Transverse colon (tissue), 4 donors: ENCODE data around the gene TMEM131L. TPM values are rescaled to one million over a fixed set of nuclear protein-coding genes. Genes with fewer than 3 reads are reported as not detected.

Experiments
- DNase-seq: peaks from one replicate; pipeline ENCODE4 v3.0.0-alpha.2; 2019
- H3K27ac ChIP-seq, 4 donors: fragments of 200-600 bp; sonication (generic); 2 replicates each; pipeline ENCODE4 v1.5.1; 2016 to 2018; ENCODE audit warnings: inconsistent platforms in 4 of 4
- H3K27me3 ChIP-seq: fragments of 200-600 bp; sonication (generic); 2 replicates; pipeline ENCODE4 v1.5.1; 2017; ENCODE audit warnings: inconsistent platforms
- H3K36me3 ChIP-seq, 4 donors: fragments of 200-600 bp; sonication (generic); 2 replicates each; pipeline ENCODE4 v1.5.1; 2017 to 2019; ENCODE audit warnings: inconsistent platforms in 4 of 4
- H3K4me1 ChIP-seq, 4 donors: fragments of 200-600 bp; sonication (generic); 2 replicates each; pipeline ENCODE4 v1.5.1; 2017 to 2020; ENCODE audit warnings: inconsistent platforms in 4 of 4
- H3K4me3 ChIP-seq, 4 donors: fragments of 200-600 bp; sonication (generic); 1 replicate in 1 of 4; 2 replicates in 3 of 4; pipeline versions ENCODE4 v1.5.1 to v1.6.1; 2017 to 2019; ENCODE audit warnings: inconsistent platforms in 4 of 4
- H3K9me3 ChIP-seq, 2 donors: fragments of 200-600 bp; sonication (generic); 2 replicates each; pipeline ENCODE4 v1.5.1; 2017 to 2019; ENCODE audit warnings: inconsistent platforms in 2 of 2
- CTCF ChIP-seq, 5 experiments: fragments of 200-600 bp in 3 of 5; fragments of 450-650 bp in 2 of 5; sonication (generic) in 3 of 5; IDR thresholded peaks; 1 replicate in 2 of 5; 2 replicates in 3 of 5; pipeline ENCODE4 v1.5.1; 2016 to 2017; ENCODE audit warnings: antibody characterized with exemption in 5 of 5, inconsistent platforms in 3 of 5, mild to moderate bottlenecking in 2 of 5, moderate library complexity in 1 of 5
- EP300 ChIP-seq: sonication (generic); formaldehyde crosslinking; IDR thresholded peaks from one replicate; pipeline ENCODE4 v1.6.1; 2017; ENCODE audit warnings: antibody characterized with exemption, low read depth
- POLR2A ChIP-seq: fragments of 450-650 bp; IDR thresholded peaks from one replicate; pipeline ENCODE4 v1.6.1; 2016; ENCODE audit warnings: antibody characterized with exemption, mild to moderate bottlenecking, moderate library complexity
- POLR2AphosphoS5 ChIP-seq, 3 donors: sonication (generic); formaldehyde crosslinking; IDR thresholded peaks; one replicate each; pipeline ENCODE4 v1.6.1; 2016; ENCODE audit warnings: antibody characterized with exemption in 3 of 3
- WGBS, 2 donors: methylation state at CpG; one replicate each; pipeline ENCODE4 v1.1.5; 2018; ENCODE audit warnings: low coverage in 1 of 2; 5-methylcytosine and 5-hydroxymethylcytosine counted together
- in situ Hi-C, 4 donors: fragments of 200-750 bp; cut with MboI; loops; one replicate each; pipeline versions ENCODE4 v1.15.0 to v1.15.1; 2017; ENCODE audit warnings: low sequenced_read_pairs in 3 of 4, low pct_ligation_motif_present in 1 of 4, low pct_unique_long_range_greater_than_20kb in 1 of 4
- intact Hi-C: fragments of 100-400 bp; cut with DNase I; formaldehyde crosslinking; loops from one replicate; pipeline ENCODE4 v1.15.1; 2023; ENCODE audit warnings: low total_unique reads
- total RNA-seq, 4 donors: library from RNA; depleted of rRNA; stranded (reverse); fragments of >200 nt; gene quantifications; one replicate each; pipeline ENCODE4 v1.1.0, GENCODE V29; 2016

Gene TMEM131L
- total RNA-seq, 4 donors from 2014 or later: 5.2 to 14.8 (median 8.3) TPM

DNA sequence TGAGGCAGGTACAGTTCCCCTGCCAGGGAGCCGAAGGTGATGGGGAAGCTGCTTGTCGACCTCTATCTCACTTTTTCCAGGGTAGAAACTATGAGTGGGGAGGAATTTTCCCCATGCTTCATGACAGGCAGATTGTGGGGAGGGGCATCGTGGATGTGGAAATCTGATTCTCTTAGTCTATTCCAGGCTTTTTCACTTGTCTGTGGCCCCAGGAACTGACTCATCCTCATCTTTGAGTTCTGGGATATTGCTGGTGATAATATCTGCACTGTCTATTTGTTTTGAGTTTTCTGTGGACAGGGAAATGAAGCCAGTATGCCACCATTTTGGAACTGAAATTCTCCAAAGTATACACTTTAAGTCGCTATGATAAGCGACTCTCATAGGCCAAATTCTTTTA is 210.3 kb downstream of the TMEM131L start:
- H3K4me1 ChIP-seq: no peaks in the 10 kb centered on the region
- DNase-seq: no peak
- no peaks in the 10 kb centered on the region for H3K9me3 ChIP-seq
- peaks cover under 1% of the 10 kb centered on the region for H3K27me3 ChIP-seq
- intact Hi-C loops: no loop called here
- 78 to 94% methylated on average over 4 to 5 of the region's 5 CpGs for WGBS, 2 donors
- H3K4me3 ChIP-seq: no peak overlapping the region
- no peak overlapping the region for H3K27ac ChIP-seq
- H3K36me3 ChIP-seq: no peaks in the 10 kb centered on the region
- in situ Hi-C loops: no loop called here
- no peak for TF ChIP-seq POLR2AphosphoS5 (IDR thresholded peaks at IDR 0.05)
- TF ChIP-seq CTCF (IDR thresholded peaks at IDR 0.05): no peak
- no peak for TF ChIP-seq POLR2A
- TF ChIP-seq EP300: no peak

DNA sequence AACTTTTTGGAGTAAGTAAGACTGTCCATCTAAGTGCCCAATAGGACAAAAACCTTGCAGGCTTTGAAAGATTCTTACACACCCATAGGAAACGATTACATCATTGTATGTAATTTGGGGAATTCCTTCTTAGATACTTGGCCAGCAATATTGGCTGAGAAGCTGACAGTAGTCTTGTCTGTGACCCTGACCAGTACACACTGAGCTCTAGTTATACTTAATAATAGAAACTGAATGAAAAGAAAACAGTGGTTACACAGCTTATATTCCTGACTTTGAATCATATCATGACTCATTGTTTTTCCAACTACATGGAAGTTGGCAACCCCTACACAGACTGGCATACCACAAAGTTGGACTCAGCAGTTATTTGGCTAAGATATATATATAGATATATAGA is 210.8 kb downstream of the TMEM131L start:
- no peak overlapping the region for H3K27ac ChIP-seq

DNA sequence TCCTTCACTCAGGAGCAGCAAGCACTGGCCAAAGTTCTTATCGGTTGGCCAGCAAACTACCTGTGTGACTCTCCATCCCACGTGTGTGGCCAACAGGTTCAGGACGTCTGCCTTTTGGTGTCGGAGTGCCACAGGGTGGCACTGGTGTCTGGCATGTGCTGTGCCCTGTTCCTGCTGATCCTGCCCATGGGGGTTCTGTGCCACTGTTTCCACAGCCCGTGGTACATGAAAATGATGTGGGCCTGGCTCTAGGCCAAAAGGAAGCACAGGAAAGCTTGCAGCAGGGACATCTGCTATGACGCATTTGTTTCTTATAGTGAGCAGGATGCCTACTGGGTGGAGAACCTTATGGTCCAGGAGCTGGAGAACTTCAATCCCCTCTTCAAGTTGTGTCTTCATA is 213.3 kb downstream of the TMEM131L start:
- Histone ChIP-seq H3K4me3 (no peak overlapping the region), H3K27ac (no peak overlapping the region), H3K36me3 (no peaks in the 10 kb centered on the region), H3K27me3 (peaks cover 16% of the 10 kb centered on the region), H3K4me1 (peaks cover 0 to 10% (median 6%) of the 10 kb centered on the region in 4 donors), H3K9me3 (no peaks in the 10 kb centered on the region)
- 54 to 68% methylated on average over 4 to 6 of the region's 6 CpGs for WGBS, 2 donors
- TF ChIP-seq POLR2A (no peak), POLR2AphosphoS5 (IDR thresholded peaks at IDR 0.05) (no peak), CTCF (IDR thresholded peaks at IDR 0.05) (no peak), EP300 (no peak)
- intact Hi-C loops (no loop called here), in situ Hi-C loops (no loop called here)
- DNase-seq: no peak

More for the DNA sequence above, 210.8 kb downstream of the TMEM131L start:
- in situ Hi-C loops (no loop called here), intact Hi-C loops (no loop called here)
- Histone ChIP-seq H3K9me3 (no peaks in the 10 kb centered on the region), H3K36me3 (no peaks in the 10 kb centered on the region), H3K27me3 (no peaks in the 10 kb centered on the region), H3K4me1 (no peaks in the 10 kb centered on the region), H3K4me3 (no peak overlapping the region)
- 18 to 59% methylated on average over 1 of the region's 1 CpG for WGBS, 2 donors
- TF ChIP-seq POLR2A (no peak), EP300 (no peak), POLR2AphosphoS5 (IDR thresholded peaks at IDR 0.05) (no peak), CTCF (IDR thresholded peaks at IDR 0.05) (no peak)
- DNase-seq: no peak

DNA sequence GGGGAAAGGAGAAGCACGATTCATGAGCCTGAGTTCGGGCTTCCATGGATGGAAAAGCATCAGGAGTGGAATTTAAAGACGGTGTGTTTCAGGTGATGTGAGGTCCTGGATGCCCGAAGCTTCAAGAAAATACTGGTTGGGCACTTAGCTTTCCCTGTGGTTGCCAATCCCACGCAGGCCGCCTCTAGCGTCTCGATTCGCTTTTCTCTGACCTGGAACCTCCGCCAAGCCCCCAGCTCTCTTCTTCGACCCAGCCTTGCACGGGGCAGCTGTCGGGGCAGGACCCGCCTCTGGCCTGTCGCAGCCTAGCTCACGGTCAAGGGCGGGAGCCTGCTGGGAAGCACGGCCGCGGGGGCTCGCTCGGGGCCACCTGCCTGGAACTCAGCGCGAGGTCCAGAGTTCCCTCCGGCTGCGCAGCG is 217.6 kb downstream of the TMEM131L start:
- Histone ChIP-seq H3K4me1 (peaks cover 0 to 17% (median 14%) of the 10 kb centered on the region in 4 donors), H3K9me3 (peaks cover 10 to 11% of the 10 kb centered on the region in 2 donors), H3K27me3 (peaks cover 27% of the 10 kb centered on the region), H3K4me3 (peak overlapping the region; percentile 49 to 80 (median 54)), H3K36me3 (peaks cover 0 to 6% (median 0%) of the 10 kb centered on the region in 4 donors), H3K27ac (no peak overlapping the region)
- DNase-seq: no peak
- WGBS, 2 donors: 7 to 80% methylated on average over 1 to 25 of the region's 27 CpGs
- intact Hi-C loops (no loop called here), in situ Hi-C loops (no loop called here)
- TF ChIP-seq CTCF (IDR thresholded peaks at IDR 0.05): no peak
